ENCODE data around the gene TRAP1.

Gene TRAP1

DNA sequence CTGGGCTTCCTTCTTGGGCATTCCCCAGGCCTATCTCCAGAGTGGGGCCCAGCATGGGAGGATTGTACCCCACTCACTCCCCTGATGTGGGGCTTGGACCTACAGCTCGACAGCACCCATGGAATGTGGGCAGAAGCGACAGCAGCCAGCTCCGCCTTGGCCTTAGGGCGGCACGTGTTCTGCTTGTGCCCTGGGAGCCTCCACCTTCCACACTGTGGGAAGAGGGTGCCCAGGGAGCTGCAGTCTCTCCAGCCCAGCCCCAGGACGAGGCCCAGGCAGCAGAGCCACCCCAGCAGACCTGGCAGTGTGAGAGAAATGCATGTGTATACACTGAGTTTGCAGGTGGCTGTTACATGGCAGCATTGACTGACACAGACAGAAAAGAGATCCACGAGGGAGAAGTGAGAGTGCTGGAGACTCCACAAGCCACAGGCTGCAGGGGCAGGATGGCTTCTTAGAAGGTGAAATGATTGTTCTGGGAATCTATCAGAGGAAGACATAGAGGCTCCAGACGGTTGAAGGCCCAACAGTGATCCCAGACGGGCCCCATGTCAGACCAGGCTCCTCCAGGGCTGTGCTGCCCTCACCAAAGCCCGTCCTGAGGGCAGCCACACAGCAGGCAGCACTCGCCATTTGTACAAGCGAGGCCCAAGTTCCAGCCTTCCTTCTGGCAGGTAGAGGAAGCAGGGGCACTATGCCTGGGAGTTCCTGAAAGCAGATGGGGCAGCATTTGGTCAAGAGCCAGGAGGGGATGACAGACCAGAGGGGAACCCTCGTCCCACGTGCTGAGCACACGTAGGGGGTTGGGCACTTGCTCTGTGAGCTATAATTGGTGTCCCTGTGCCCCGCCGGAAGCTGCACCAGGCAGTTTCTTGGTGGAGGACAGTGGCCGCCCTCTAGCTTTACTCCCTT is 65.6 kb downstream of the TRAP1 start:
- Histone ChIP-seq H3K4me1 (ENCODE audit: low read depth, poor library complexity, severe bottlenecking) (no peaks in the 10 kb centered on the region), H2AFZ (ENCODE audit: low read depth) (no peak overlapping the region), H3K36me3 (ENCODE audit: insufficient read depth) (no peaks in the 10 kb centered on the region), H3K27me3 (ENCODE audit: insufficient read depth, low read depth) (no peaks in the 10 kb centered on the region), H4K20me1 (ENCODE audit: insufficient read depth) (no peaks in the 10 kb centered on the region), H3K4me3 (IDR thresholded peaks at IDR 0.05; ENCODE audit: insufficient read depth, low read depth, low read length) (no peak overlapping the region), H3K9ac (no peak overlapping the region), H3K4me2 (no peak overlapping the region), H3K27ac (no peak overlapping the region), H3K79me2 (ENCODE audit: insufficient read depth, low read depth) (no peaks in the 10 kb centered on the region)
- TF ChIP-seq, protein P1, sequence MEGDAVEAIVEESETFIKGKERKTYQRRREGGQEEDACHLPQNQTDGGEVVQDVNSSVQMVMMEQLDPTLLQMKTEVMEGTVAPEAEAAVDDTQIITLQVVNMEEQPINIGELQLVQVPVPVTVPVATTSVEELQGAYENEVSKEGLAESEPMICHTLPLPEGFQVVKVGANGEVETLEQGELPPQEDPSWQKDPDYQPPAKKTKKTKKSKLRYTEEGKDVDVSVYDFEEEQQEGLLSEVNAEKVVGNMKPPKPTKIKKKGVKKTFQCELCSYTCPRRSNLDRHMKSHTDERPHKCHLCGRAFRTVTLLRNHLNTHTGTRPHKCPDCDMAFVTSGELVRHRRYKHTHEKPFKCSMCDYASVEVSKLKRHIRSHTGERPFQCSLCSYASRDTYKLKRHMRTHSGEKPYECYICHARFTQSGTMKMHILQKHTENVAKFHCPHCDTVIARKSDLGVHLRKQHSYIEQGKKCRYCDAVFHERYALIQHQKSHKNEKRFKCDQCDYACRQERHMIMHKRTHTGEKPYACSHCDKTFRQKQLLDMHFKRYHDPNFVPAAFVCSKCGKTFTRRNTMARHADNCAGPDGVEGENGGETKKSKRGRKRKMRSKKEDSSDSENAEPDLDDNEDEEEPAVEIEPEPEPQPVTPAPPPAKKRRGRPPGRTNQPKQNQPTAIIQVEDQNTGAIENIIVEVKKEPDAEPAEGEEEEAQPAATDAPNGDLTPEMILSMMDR (conservative IDR thresholded peaks at IDR 0.05; ENCODE audit: low read depth, low read length): no peak

DNA sequence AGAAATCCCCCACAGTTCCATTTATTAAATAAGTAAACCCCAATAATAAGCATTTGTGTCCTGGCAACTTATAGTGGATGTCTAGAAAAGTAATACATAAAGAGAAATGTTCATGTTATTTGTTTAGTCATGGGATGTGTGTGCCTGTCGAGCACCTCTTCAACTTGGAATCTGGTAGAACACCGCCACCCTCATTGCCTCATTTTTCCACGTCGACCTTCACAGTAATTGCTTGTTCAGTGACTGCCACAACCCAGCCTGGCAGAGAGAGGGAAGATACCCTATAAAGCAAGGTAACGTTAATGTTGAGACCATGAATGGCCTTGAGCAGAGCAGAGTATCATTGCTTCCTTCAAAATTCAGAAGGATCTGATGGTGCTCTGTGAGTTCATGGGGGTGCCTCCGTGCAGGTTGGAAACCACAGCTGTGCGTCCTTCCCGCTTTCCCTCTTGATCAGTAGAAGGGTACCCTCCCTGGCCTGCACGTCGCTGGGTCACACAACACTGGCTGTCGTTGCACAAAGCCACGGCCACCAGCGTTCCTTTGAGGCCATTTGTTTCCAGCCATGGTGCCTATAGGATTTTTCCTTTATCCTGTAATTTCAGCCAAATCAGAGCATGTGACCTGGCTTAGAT is 66.6 kb downstream of the TRAP1 start:
- no peaks in the 10 kb centered on the region for H3K27me3 ChIP-seq (ENCODE audit: insufficient read depth, low read depth)
- H3K27ac ChIP-seq: no peak overlapping the region
- no peak overlapping the region for H2AFZ ChIP-seq (ENCODE audit: low read depth)
- H3K36me3 ChIP-seq (ENCODE audit: insufficient read depth): no peaks in the 10 kb centered on the region
- TF ChIP-seq, protein P1 (conservative IDR thresholded peaks at IDR 0.05; ENCODE audit: low read depth, low read length): no peak
- H3K4me3 ChIP-seq (IDR thresholded peaks at IDR 0.05; ENCODE audit: insufficient read depth, low read depth, low read length): no peak overlapping the region
- H3K9ac ChIP-seq: no peak overlapping the region
- no peaks in the 10 kb centered on the region for H3K4me1 ChIP-seq (ENCODE audit: low read depth, poor library complexity, severe bottlenecking)
- no peaks in the 10 kb centered on the region for H4K20me1 ChIP-seq (ENCODE audit: insufficient read depth)
- H3K4me2 ChIP-seq: no peak overlapping the region
- no peaks in the 10 kb centered on the region for H3K79me2 ChIP-seq (ENCODE audit: insufficient read depth, low read depth)

DNA sequence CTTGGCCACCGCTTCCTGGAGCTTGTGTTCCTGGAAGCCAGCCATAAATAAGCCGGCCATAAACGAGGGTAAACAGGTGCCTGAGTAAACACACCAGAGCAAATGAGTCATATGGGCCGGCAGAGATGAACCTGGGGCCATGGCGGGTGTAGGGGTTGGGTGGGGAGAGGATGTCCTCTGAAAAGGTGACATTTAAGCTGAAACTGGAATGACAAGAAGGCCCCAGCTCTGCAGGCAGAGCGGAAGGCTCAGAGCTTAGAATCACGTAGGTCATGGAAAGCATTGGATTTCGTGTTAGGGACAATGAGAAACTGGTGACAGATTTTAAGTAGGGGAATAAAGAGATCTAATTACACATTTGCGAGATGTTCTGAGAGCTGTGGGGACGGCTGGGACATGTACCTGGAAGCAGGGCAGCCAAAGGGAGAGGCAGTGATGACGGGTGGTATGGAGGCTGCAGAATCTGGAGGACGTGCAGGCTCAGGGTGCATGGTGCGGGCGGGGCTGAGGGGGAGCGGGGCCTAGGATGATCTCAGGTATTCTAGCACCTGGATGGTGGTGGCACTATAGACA is 70.9 kb downstream of the TRAP1 start:
- H3K4me2 ChIP-seq: no peak overlapping the region
- no peaks in the 10 kb centered on the region for H3K27me3 ChIP-seq (ENCODE audit: insufficient read depth, low read depth)
- H3K36me3 ChIP-seq (ENCODE audit: insufficient read depth): no peaks in the 10 kb centered on the region
- no peak overlapping the region for H3K4me3 ChIP-seq (IDR thresholded peaks at IDR 0.05; ENCODE audit: insufficient read depth, low read depth, low read length)
- no peaks in the 10 kb centered on the region for H3K79me2 ChIP-seq (ENCODE audit: insufficient read depth, low read depth)
- no peaks in the 10 kb centered on the region for H3K4me1 ChIP-seq (ENCODE audit: low read depth, poor library complexity, severe bottlenecking)
- H3K27ac ChIP-seq: no peak overlapping the region
- TF ChIP-seq, protein P1 (conservative IDR thresholded peaks at IDR 0.05; ENCODE audit: low read depth, low read length): no peak
- H3K9ac ChIP-seq: no peak overlapping the region
- no peaks in the 10 kb centered on the region for H4K20me1 ChIP-seq (ENCODE audit: insufficient read depth)
- no peak overlapping the region for H2AFZ ChIP-seq (ENCODE audit: low read depth)

DNA sequence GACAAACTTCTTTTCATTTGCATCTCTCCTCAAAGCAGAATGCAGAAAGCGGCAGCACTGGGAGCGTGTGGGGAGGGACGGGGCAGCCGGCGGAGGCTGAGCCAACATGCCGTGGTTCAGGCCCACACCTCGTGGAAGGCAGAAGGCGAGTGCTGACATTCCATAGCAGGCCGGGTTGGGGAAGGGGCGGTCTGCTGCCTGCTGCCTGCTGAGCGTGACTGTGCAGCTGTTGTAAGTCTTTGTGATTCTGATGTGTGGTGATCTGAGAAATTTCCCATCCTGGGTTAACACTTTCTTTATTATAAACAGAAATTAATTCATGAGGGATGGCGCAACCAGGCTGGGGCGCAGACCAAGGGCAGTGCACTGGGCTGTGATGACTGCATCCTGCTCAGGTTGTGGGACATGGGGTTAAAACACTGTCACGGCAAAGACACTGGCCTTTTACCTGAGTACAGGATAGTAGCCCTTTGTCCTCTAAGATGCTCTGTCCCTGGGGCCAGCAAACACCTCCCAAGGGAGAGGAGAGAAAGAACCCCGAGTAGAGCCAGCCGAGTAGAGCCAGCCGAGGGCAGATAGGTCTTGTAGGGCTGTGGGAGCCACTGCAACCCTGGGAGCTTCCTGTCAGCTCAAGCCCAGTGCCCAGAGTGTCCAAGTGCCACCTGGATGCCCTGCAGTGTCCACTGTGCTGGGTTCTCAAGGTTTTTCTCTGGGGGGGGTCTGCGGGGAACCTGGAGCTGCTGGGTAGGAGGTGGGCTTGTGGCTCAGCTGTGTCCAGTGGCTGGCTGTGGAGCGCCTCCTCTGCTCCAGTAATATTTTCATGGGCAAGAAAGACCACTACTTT is 71.6 kb downstream of the TRAP1 start:
- Histone ChIP-seq H3K36me3 (ENCODE audit: insufficient read depth) (no peaks in the 10 kb centered on the region), H3K27ac (no peak overlapping the region), H3K4me1 (ENCODE audit: low read depth, poor library complexity, severe bottlenecking) (no peaks in the 10 kb centered on the region), H3K4me2 (no peak overlapping the region), H2AFZ (ENCODE audit: low read depth) (no peak overlapping the region), H3K4me3 (IDR thresholded peaks at IDR 0.05; ENCODE audit: insufficient read depth, low read depth, low read length) (no peak overlapping the region), H3K79me2 (ENCODE audit: insufficient read depth, low read depth) (no peaks in the 10 kb centered on the region), H4K20me1 (ENCODE audit: insufficient read depth) (no peaks in the 10 kb centered on the region), H3K9ac (no peak overlapping the region), H3K27me3 (ENCODE audit: insufficient read depth, low read depth) (no peaks in the 10 kb centered on the region)
- TF ChIP-seq, protein P1 (conservative IDR thresholded peaks at IDR 0.05; ENCODE audit: low read depth, low read length): no peak

All from KMS-11 (cell line).